ENCODE results near the gene SPPL2A. TPM values are rescaled to one million over a fixed set of nuclear protein-coding genes. Genes with fewer than 3 reads are reported as not detected.

Gene SPPL2A
- total RNA-seq, 3 donors from 2014 or later, result 84.6 to 162 (median 135) TPM

DNA sequence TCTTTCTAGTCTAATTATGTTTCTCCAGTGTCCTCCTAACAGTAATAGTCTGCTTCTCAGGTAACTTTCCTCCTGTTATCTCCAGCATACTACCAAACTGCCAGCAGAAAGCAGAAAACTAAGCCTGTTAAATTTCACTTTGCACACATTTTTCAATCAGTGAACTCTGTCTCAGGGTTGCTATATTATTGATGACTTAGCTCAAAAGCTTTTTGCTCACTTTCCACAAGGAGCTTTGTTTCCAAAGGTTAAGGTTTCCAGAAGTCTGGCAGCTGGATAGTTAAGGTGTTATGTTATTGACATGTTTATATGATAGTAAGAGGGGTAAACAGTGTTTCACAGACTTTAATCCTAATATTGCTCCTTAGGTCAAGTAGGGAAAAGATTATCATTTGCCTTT is 84.0 kb downstream of the SPPL2A start:
- peaks cover 0 to 3% of the 10 kb centered on the region in 2 donors for H3K4me1 ChIP-seq
- H3K27ac ChIP-seq, result no peak overlapping the region
- no peaks in the 10 kb centered on the region for H3K27me3 ChIP-seq
- no peaks in the 10 kb centered on the region for H3K36me3 ChIP-seq
- H3K4me3 ChIP-seq, result no peak overlapping the region
- no peaks in the 10 kb centered on the region for H3K9me3 ChIP-seq
- no peak for TF ChIP-seq POLR2AphosphoS5 (IDR thresholded peaks at IDR 0.05)
- TF ChIP-seq POLR2A (IDR thresholded peaks at IDR 0.05), result no peak
- TF ChIP-seq, protein P1, sequence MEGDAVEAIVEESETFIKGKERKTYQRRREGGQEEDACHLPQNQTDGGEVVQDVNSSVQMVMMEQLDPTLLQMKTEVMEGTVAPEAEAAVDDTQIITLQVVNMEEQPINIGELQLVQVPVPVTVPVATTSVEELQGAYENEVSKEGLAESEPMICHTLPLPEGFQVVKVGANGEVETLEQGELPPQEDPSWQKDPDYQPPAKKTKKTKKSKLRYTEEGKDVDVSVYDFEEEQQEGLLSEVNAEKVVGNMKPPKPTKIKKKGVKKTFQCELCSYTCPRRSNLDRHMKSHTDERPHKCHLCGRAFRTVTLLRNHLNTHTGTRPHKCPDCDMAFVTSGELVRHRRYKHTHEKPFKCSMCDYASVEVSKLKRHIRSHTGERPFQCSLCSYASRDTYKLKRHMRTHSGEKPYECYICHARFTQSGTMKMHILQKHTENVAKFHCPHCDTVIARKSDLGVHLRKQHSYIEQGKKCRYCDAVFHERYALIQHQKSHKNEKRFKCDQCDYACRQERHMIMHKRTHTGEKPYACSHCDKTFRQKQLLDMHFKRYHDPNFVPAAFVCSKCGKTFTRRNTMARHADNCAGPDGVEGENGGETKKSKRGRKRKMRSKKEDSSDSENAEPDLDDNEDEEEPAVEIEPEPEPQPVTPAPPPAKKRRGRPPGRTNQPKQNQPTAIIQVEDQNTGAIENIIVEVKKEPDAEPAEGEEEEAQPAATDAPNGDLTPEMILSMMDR (IDR thresholded peaks at IDR 0.05), result no peak
- intact Hi-C loops (cut with DNase I; ENCODE audit: low total_unique reads), result loop anchor here (10.0 kb wide), 1 partner anchor 223 kb away; the partner anchor contains the start of gene AP4E1
- DNase-seq (ENCODE audit: low spot score in 2 of 2), result no peak

GRCh38 chr15:50676799-50677483 is 88.6 kb downstream of the SPPL2A start:
- TF ChIP-seq POLR2A (IDR thresholded peaks at IDR 0.05), result no peak
- TF ChIP-seq, protein P1 (IDR thresholded peaks at IDR 0.05), result no peak
- TF ChIP-seq POLR2AphosphoS5 (IDR thresholded peaks at IDR 0.05), result no peak
- H3K4me1 ChIP-seq, result no peaks in the 10 kb centered on the region
- H3K4me3 ChIP-seq, result no peak overlapping the region
- no peaks in the 10 kb centered on the region for H3K36me3 ChIP-seq
- intact Hi-C loops (cut with DNase I; ENCODE audit: low total_unique reads), result no loop called here
- H3K27me3 ChIP-seq, result no peaks in the 10 kb centered on the region
- no peak overlapping the region for H3K27ac ChIP-seq
- DNase-seq (ENCODE audit: low spot score in 2 of 2), result no peak
- no peaks in the 10 kb centered on the region for H3K9me3 ChIP-seq

DNA sequence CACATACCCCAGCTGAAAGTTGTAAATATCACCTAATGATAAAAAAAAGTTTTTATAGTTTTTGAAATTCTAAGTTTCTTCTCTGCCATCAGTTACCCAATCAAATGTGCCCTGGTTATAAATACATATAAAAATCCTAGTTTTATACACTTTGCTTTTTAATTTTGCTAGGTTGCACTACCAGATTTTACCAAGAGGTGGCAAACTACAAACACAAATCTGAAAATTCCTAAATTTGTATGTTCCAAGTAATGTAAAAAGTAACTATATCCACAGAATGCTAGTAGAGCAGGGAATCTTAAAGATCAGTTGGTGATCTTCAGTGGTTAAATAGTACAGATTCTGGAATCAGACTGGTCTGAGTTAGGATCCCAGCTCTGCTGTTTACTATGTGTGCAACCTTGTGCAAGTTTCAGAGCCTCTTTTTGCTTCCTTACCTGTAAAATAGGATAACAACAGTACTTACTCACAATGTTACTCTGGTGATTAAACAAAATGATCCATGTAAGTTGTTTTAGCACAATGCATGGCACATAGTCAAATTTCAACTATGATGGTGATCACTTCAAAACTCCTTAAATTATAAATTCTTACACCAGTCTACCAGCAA is 89.9 kb downstream of the SPPL2A start:
- no peaks in the 10 kb centered on the region for H3K36me3 ChIP-seq
- H3K9me3 ChIP-seq, result no peaks in the 10 kb centered on the region
- intact Hi-C loops (cut with DNase I; ENCODE audit: low total_unique reads), result no loop called here
- DNase-seq (ENCODE audit: low spot score in 2 of 2), result no peak
- no peak for TF ChIP-seq POLR2A (IDR thresholded peaks at IDR 0.05)
- TF ChIP-seq, protein P1 (IDR thresholded peaks at IDR 0.05), result peak; percentile 70 to 79 (median 77)
- no peaks in the 10 kb centered on the region for H3K4me1 ChIP-seq
- H3K4me3 ChIP-seq, result no peak overlapping the region
- no peaks in the 10 kb centered on the region for H3K27me3 ChIP-seq
- no peak overlapping the region for H3K27ac ChIP-seq

GRCh38 chr15:50670115-50670514 is 95.4 kb downstream of the SPPL2A start:
- TF ChIP-seq POLR2A (IDR thresholded peaks at IDR 0.05) (no peak), POLR2AphosphoS5 (IDR thresholded peaks at IDR 0.05) (no peak)
- intact Hi-C loops (cut with DNase I; ENCODE audit: low total_unique reads), result no loop called here

DNA sequence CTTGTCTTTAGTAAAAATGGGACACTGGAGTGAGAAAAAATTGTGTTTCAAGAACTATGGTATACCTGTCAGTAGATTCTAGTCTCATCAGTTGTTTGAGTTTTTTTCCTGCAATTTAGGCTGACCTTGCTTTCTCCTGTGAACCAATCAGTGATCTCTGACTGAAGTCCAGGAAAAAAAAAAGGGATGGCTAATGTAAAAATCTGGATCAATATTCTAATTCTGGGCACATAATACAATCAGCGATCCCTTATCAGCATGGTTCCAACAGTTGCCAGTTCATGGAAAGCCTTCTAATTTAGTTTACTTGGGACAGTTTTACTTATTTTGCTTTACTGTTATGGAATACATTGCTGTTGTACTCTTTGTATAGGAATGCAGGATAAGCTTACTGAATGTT is 95.9 kb downstream of the SPPL2A start:
- Histone ChIP-seq H3K4me1 (no peaks in the 10 kb centered on the region), H3K36me3 (no peaks in the 10 kb centered on the region), H3K27me3 (no peaks in the 10 kb centered on the region), H3K27ac (no peak overlapping the region), H3K4me3 (no peak overlapping the region), H3K9me3 (no peaks in the 10 kb centered on the region)
- intact Hi-C loops (cut with DNase I; ENCODE audit: low total_unique reads), result no loop called here
- TF ChIP-seq, protein P1 (IDR thresholded peaks at IDR 0.05), result no peak
- no peak for DNase-seq (ENCODE audit: low spot score in 2 of 2)

More at GRCh38 chr15:50670115-50670514, 95.4 kb downstream of the SPPL2A start:
- Histone ChIP-seq H3K9me3 (no peaks in the 10 kb centered on the region), H3K36me3 (no peaks in the 10 kb centered on the region), H3K27me3 (no peaks in the 10 kb centered on the region), H3K27ac (no peak overlapping the region), H3K4me3 (no peak overlapping the region), H3K4me1 (no peaks in the 10 kb centered on the region)
- no peak for DNase-seq (ENCODE audit: low spot score in 2 of 2)
